Stimulated activated CD8-positive, alpha-beta memory T cell treated with anti-CD3 and anti-CD28 coated beads, Interleukin-7, amount 100 ng/mL, for 4 hours (primary cell): ENCODE results near the gene CPZ.
"Not testable (repeated sequence)": the region's sequence is repeated elsewhere in the genome, so short reads cannot be mapped to it uniquely, and the experiment has no call there.

Experiments
- DNase-seq, 2 donors: peaks; one replicate each; pipeline ENCODE4 v3.0.0-alpha.2; 2020; ENCODE audit warnings: low read depth in 2 of 2

CPZ gene

GRCh38 chr4:8609824-8610350, 17.3 kb downstream of the CPZ start:
- no peak for DNase-seq

DNA sequence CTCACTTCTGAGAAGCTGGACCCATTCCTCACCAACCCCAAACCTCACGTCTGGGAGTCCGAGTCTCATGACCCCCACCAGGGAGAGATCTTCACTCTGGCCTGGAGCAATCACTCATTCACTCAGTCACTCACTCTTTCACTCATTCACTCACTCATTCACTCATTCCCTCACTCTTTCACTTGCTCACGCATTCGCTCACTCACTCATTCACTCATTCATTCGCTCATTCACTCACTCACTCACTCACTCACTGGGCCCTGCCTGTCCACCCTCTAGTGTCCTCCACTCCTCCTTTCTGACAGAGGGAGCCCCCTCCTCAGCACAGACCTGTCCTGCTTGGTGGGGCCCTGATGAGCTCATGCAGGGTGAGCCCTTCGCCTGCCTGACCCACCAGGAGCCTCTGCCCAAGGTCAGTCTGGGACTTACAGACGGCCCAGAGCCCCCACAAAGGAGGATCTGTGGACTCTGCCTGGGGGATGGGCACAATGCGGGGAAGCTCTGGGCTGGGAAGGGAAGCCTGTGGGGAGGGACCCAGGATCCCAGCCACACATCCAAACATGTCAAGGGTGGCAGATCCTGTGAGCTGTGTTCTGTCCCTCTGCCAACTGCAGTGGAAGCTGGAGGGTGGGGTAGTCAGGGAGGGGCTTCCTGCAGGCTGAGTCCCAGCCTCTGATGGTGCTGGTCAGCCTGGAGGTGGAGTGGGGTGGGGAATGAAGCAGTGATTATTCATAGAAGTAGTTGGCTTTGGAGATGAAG, 18.5 kb downstream of the CPZ start:
- DNase-seq, result no peak

DNA sequence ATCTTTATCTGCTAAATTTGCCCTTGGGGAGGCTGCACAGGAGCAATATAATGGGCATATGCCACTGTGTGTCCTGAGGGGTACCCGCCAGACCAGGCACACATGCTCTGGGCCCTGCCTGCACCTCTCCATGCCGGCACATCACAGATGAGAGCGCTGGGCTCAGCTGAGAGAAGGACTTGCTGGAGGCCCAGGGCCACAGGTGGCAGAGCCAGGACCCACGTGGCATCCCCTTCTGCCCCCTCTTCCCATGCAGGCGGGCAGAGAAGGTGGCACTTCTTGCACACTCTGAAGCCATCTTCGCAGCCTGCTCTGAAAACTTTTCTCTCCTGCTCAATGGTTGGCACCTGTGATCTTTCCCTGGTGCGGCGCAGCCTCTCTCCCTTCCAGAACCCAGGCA, 20.1 kb downstream of the CPZ start:
- DNase-seq, result no peak

DNA sequence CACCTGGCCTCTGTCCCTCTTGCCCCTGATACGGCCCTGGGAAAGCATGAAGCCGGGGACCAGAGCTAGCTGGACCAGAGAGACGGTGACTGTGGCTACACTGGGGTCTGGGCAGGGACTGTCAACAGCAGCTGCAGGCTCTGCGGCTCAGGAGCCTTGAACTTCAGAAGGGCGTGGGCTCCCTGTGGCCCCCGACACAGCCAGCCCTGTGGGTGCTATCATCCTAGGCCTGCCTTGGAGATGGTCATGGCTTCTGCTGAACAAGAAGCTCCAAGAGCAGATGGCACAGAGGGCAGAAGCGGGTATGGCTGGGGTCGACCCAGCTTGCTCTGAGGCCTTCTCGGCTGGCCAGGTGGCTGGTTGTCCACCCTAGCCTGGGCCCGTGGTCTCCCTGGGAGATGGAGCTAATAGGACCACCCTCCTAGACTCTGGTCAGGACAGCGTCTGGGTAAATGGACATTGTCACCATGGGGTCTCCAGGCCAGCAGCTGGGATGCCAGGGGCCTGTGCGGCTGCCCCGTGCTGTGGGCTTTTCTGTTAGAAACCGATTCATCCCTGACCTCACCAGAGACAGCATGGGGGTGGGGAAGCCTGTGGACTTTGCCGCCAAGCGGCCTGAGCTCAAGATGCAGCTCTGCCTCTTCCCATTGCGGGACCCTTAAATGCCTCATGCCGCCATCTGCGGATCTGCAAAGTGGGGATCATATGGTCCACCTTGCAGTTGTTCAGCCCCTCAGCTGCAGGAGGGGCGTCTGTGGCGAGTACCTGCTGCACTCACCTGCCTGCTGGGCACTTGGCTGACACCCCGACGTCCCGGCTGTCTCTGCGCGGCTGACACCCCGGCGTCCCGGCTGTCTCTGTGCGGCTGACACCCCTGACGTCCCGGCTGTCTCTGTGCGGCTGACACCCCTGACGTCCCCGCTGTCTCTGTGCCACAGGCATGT, 21.1 kb downstream of the CPZ start:
- no peak for DNase-seq

DNA sequence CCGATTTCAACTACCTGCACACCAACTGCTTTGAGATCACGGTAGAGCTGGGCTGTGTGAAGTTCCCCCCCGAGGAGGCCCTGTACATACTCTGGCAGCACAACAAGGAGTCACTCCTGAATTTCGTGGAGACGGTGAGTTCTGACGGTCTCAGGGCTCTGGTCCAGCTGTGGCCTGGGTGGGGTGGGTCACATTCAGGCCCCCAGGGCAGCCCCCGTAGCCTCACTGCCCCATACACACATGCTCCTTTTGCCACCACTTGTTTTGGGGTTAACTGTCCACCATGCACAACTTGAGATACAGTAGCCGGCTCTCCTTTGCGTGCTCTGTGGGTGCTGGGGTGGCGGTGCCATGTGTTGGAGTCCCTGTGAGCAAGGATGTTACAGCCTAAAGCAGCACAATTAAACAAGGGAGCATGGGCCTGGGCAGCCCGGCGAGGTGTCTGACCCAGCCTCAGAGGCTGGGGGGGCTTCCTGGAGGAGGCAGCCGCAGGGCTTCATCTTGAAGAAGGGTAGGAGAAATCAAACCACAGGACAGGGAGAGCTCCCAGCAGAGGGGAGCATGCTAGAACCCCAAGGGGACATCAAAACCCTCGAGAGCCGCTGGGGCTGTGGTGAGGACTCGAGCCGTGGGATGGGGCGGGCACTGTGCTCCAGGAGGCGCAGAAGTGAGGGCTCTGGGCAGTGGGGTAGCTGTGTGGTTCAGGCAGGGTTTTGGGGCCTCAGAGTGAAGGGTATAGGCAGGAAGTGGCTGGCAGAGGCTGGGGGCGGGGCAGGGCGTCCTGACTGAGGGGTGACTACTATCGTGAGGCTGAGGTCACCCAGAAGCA, 22.0 kb downstream of the CPZ start:
- no peak for DNase-seq

DNA sequence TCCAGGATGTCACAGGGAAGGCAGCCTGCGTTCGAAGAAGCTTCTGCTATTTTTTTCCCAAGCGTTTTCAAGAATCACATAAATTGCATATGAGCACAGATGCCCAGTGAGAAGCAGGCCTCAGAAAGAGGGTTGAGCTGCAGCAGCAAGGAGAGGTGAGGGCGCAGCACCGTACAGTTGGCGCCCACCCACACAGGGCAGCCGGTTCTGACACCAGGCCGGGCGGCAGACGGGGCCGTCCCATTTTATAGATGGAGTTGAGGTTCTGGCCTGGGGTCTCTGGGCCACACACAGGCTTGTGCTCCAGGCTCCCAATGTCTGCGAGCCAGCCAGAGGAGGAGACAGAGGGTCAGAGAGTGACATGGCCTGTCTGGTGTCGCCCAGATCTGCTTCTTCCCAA, 22.8 kb downstream of the CPZ start:
- DNase-seq, result no peak

- no peak for DNase-seq
Observed at GRCh38 chr4:8615921-8616787, 23.6 kb downstream of the CPZ start.

- no peak for DNase-seq
Observed at GRCh38 chr4:8616831-8617230, 24.3 kb downstream of the CPZ start.

- no peak for DNase-seq
Observed at GRCh38 chr4:8617486-8618040, 25.0 kb downstream of the CPZ start.

GRCh38 chr4:8618421-8618820, 25.9 kb downstream of the CPZ start:
- DNase-seq, result no peak

- no peak for DNase-seq
Observed at GRCh38 chr4:8618961-8619720, 26.6 kb downstream of the CPZ start.

DNA sequence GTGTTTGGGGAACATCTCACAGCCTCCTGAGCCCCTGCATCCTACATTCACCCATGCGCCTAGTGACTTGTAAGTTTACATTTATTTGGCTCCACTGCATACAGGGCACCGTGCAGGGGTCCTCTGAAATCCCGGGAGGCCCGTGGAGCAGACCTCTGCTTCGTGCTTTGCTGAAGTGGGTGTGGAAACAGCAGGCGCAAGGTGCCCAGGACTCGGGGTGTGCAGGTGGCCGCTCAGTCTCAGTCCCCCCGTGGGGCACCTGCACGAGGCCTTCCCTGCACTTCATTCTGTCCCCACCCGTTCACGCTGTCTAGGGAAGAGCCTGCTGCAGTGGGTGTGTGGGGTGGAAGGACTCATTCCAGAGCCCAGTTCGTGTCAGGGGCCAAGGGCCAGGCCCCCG, 28.6 kb downstream of the CPZ start:
- DNase-seq, result not testable (repeated sequence)

DNA sequence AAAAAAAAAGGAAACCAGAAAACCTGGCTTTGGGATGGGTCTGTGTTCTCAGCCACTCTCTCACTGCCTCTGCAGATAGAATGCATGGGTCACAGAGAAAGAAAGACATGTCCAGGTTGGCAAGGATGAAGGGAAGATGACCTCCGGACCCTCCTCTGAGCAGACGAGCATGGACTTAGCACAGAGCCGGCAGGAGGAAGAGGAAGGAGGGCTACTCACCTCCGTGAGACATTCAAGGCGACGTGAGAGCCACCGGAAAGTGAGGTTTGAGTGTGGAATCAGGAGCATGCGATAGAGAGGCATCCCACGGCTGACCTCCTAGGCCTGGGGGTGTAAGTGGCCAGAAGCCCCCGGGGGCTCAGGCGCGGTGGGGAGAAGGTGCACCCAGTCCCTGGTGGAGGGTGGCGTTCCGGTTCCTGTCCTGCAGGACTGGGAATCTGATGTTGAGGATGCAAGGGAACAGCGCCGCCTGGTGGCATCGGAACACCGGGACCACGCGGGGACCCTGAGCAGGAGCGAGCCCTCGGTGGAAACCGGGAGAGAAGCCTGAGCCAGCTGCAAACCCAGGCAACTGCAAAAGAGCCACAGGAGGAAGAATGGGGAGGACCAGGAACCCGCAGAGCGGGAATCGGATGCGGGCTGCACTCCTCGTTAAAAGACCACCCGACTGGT, 32.2 kb downstream of the CPZ start:
- DNase-seq, result not testable (repeated sequence)

DNA sequence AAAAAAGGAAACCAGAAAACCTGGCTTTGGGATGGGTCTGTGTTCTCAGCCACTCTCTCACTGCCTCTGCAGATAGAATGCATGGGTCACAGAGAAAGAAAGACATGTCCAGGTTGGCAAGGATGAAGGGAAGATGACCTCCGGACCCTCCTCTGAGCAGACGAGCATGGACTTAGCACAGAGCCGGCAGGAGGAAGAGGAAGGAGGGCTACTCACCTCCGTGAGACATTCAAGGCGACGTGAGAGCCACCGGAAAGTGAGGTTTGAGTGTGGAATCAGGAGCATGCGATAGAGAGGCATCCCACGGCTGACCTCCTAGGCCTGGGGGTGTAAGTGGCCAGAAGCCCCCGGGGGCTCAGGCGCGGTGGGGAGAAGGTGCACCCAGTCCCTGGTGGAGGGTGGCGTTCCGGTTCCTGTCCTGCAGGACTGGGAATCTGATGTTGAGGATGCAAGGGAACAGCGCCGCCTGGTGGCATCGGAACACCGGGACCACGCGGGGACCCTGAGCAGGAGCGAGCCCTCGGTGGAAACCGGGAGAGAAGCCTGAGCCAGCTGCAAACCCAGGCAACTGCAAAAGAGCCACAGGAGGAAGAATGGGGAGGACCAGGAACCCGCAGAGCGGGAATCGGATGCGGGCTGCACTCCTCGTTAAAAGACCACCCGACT, 37.8 kb downstream of the CPZ start:
- not testable (repeated sequence) for DNase-seq

DNA sequence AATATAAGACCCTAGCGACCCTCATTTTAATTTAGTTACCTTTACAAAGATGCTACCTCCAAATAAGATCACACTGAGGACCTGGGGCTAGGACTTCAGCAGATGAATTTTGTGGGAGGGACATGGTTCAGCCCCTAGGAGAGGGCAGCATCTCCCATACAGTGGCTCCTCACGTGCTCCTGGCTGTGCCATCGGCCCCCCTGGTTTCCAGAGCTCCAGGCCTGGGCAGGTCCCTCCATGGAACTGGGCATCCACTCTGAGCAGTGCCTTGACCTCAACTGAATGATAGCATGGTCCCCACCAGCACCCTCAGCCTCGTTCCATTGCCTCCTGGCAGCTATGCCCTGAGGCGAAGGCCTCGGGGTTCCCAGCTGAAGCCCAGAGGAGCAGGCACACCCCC, 39.3 kb downstream of the CPZ start:
- not testable (repeated sequence) for DNase-seq

DNA sequence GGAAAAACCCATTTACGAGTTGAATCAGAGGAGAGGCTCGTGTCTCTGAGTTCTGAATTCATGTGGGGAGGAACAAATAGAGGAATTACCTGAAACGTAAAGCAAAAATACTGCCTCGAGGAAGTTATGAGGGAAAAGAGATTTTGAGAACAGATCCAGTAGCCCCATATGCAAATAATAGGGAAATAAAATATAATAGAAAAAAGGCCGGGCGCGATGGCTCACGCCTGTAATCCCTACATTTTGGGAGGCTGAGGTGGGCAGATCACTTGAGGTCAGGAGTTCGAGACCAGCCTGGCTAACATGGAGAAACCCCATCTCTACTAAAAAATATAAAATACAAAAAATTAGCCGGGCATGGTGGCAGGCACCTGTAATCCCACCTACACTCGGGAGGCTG, 42.2 kb downstream of the CPZ start:
- not testable (repeated sequence) for DNase-seq

- not testable (repeated sequence) for DNase-seq
Observed at GRCh38 chr4:8635897-8636554, 43.5 kb downstream of the CPZ start.

GRCh38 chr4:8637456-8637984, 45.0 kb downstream of the CPZ start:
- no peak for DNase-seq
